ENCODE measurements around the gene LRRC32.

- TF ChIP-seq ESRRA (IDR thresholded peaks at IDR 0.05; ENCODE audit: borderline replicate concordance, low read length) = no peak
- no peak for TF ChIP-seq EP300 (IDR thresholded peaks at IDR 0.05)
- no peak for TF ChIP-seq NPAS2 (CRISPR knock-in tag; IDR thresholded peaks at IDR 0.05; ENCODE audit: borderline replicate concordance)
- TF ChIP-seq SREBF2 (IDR thresholded peaks at IDR 0.05) = no peak
- no peak for TF ChIP-seq CTCF (IDR thresholded peaks at IDR 0.05)
- TF ChIP-seq REST (IDR thresholded peaks at IDR 0.05) = no peak
Observed at GRCh38 chr11:76660533-76661305, 9.8 kb downstream of the LRRC32 start.

Measured in A549 (cell line).